ENCODE results near the gene SERAC1.
"Not testable (repeated sequence)": the region's sequence is repeated elsewhere in the genome, so short reads cannot be mapped to it uniquely, and the experiment has no call there.

SERAC1 gene

DNA sequence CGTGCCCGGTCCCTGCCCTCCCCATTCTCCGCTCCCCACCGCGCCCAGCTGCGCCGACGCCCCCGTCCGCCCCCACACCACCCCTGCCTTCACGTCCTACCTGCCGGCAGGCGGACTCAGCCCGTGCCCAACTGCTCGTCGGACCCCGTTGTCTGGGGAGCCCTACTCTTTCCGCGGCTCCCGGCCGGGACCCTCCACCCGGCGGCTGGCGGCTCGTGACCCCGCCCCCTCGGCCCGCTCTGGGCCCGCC lies at the start of gene SERAC1:
TSS of gene SERAC1 (minus strand) at position 223 of the 250 bp plus-strand sequence. CDS start 9,899 bp downstream, outside the sequence.
- DNase-seq (ENCODE audit: low read depth in 4 of 4, low spot score in 1 of 4): no peak

DNA sequence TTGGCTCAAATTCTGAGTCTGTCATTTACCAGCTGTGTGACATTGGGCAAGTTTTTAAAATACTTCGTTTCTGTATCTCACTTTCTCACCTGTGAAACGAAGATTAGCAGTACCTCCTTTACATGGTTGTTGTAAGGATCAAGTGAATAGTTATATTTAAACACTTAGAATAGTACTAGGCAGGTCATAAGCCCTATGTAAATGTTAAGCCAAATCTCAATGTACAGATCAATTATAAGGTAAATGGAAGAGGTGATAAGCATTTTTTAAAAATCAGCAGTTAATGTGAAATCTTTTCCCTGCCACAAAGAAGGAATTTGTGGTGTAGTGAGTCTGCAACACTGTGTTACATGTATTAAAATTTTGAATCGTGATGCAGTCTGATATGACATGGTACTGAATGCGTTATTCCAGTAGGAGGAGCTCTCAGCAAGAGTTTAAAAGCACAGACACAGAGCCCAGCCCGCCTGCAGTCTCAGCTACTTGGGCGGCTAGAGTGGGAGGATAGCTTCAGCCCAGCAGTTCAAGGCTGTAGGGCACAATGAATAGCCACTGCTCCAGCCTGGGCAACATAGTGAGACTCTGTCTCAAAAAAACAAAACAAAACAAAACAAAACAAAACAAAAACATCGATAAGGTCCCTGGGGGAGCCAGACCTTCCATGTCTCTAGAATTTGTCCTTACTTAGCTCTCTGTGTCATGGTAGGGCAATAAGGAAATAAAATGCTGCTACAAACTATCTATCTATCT lies 46.0 kb upstream of the SERAC1 start:
- DNase-seq (ENCODE audit: low read depth in 4 of 4, low spot score in 1 of 4): peak in 1 of 4 experiments; percentile 33

DNA sequence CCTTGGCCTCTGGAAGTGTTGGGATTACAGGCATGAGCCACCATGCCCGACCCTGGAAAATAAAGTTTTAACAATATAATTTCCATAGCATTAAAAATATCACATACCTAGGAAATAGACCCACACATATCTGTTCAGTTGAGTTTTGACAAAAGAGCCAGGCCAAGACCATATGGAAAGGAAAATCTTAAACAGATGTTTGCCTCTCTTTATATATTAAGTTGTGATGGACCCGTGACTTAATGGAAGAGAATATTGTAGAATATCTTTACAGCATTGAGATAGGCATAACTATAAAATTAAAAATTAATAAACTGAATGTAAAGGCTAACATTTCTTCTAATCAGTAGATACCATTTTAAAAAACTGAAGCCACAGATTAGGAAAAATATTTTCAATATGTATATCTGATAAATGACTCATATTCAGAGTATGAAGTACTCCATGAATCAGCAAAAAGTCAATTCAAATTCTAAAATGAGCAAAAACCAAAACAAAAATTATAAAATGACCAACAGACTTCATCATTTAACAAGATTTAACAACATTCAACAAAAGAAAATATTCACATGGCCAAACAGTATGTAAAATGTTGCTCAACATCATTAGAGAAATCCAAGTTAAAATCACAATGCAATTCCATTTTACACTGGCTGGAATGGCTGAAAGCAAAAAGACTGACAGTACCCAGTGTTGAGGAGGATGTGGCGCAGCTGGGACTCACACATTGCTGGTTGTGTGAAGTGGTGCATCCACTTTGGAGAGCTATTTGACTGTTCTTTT lies 43.4 kb upstream of the SERAC1 start:
- DNase-seq (ENCODE audit: low read depth in 4 of 4, low spot score in 1 of 4): no peak

DNA sequence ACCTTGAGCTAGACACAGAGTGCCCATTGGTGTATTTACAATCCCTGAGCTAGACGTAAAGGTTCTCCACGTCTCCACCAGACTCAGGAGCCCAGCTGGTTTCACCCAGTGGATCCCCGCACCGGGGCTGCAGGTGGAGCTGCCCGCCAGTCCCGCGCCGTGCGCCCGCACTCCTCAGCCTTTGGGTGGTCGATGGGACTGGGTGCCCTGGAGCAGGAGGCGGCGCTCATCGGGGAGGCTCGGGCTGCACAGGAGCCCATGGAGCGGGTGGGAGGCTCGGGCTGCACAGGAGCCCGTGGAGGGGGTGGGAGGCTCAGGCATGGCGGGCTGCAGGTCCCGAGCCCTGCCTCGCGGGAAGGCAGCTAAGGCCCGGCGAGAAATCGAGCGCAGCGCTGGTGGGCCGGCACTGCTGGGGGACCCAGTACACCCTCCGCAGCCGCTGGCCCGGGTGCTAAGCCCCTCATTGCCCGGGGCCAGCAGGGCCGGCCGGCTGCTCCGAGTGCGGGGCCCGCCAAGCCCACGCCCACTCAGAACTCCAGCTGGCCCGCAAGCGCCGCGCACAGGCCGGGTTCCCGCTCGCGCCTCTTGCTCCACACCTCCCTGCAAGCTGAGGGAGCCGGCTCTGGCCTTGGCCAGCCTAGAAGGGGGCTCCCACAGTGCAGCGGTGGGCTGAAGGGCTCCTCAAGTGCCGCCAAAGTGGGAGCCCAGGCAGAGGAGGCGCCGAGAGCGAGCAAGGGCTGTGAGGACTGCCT lies 41.7 kb upstream of the SERAC1 start:
- not testable (repeated sequence) for DNase-seq (ENCODE audit: low read depth in 4 of 4, low spot score in 1 of 4)

DNA sequence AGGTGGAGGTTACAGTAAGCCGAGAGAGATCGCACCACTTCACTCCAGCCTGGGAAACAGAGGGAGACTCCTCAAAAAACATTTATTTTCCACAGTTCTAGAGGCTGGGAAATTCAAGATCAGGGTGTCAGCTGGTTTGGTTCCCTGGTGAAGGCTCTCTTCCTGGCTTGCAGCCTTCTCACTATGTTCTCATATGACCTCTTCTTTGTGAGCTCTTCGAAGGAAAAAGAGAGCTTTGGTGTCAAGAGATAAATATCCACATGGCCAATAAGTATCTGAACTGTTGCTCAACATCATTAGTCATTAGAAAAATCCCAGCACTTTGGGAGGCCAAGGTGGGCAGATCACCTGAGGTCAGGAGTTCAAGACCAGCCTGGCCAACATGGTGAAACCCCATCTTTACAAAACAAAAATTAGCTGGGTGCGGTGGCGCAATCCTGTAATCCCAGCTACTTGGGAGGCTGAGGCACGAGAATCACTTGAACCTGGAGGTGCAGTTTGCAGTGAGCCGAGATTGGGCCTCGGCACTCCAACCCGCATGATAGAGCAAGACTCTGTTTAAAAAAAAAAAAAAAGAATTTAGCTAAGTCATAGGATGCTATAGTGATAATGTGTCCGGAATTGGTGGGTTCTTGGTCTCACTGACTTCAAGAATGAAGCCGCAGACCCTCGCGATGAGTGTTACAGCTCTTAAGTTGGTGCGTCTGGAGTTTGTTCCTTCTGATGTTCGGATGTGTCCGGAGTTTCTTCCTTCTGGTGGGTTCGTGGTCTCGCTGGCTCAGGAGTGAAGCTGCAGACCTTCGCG lies 40.4 kb upstream of the SERAC1 start:
- DNase-seq (ENCODE audit: low read depth in 4 of 4, low spot score in 1 of 4): not testable (repeated sequence)

DNA sequence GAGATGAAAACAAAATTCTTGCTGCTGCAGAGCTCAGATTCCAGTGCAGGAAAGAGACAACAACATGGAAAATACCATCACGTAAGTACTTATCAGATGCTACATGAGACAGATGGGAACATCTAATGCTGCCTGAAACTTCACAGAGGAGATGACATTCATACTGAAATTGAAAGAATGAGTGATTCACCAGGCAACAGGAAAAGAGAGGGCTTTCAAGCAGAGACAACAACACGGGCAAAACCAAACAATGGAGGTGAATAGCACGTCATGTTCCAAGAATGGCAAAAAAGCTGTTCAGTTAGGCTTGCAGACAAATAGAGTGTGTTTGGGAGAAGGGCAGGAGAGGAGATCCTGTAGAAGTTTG lies 39.3 kb upstream of the SERAC1 start:
- DNase-seq (ENCODE audit: low read depth in 4 of 4, low spot score in 1 of 4): no peak

DNA sequence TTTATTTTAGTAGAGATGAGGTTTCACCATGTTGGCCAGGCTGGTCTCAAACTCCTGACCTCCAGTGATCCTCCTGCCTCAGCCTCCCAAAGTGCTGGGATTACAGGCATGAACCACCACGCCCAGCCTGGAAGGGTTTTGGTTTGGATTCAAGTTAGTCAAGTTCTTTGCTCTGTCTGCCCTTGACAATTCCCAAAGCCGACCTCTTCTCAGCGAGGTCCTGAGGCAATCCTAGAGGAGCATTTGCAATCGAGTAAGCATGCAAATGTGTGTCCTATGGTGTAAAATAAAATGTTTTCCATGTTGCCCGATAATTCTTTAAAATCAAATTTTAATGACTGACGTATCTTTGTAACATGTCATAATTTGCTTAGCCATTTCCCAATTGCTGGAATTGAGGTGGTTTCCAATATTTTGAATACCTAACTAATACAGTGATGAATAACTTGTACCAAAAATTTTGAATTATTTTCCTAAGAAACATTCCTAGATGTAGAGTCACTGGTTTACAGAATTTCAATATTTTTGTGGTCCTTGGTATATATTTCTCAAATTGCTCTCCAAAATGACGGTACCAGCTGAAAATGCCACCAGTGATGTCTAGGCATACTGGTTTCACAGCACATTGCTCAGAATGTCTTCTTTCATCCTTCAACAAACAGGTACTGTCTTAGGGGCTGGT lies 38.8 kb upstream of the SERAC1 start:
- no peak for DNase-seq (ENCODE audit: low read depth in 4 of 4, low spot score in 1 of 4)

DNA sequence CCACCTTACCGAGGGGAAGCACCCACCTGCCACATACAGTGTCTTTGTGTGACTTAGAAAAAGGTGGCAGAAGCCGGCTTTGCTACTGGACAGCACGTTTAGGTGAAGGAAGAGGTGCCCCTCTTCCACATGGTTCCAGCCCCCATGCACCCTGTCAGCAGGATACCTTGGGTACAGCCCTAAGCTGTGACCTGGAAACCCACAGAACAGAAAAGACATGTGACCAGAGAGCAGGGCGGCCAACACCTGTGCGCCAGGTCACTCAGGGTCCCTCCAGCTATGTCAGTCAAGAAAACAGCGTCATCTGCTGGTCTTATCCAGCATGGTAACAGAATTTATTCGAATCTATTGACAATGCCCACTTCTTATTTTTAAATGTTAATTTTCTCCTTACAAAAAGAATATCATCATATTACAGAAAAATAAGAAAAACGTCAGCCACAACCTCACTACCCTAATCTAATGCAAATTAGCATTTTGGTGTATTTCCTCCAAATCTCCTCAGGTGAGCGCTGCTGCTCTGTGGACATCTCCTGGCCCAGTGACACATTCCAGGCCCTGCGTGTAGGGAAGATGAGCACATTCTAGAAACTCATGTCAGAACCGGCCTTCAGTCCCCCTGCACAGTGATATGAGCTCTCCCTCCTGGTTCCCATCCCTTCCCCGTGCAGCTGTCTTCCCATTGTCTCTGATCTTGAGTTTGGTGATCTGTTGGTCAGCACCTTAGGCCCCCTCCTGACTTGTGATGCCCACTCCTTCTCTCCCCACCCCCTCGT lies 37.3 kb upstream of the SERAC1 start:
- no peak for DNase-seq (ENCODE audit: low read depth in 4 of 4, low spot score in 1 of 4)

DNA sequence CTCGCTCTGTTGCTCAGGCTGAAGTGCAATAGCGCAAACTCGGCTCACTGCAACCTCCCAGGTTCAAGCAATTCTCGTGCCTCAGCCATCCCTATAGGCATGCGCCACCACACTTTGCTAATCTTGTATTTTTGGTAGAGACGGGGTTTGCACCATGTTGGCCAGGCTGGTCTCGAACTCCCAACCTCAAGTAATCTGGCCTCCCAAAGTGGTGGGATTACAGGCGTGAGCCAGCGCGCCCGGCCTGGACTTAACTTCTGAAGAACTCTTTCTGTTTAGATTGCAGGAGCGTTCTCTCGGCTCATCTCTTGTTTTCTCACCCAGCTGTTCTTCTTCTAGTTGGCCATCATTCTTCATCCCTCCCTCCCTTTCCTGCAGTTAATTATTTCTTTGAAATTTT lies 30.4 kb upstream of the SERAC1 start:
- DNase-seq (ENCODE audit: low read depth in 4 of 4, low spot score in 1 of 4): no peak

DNA sequence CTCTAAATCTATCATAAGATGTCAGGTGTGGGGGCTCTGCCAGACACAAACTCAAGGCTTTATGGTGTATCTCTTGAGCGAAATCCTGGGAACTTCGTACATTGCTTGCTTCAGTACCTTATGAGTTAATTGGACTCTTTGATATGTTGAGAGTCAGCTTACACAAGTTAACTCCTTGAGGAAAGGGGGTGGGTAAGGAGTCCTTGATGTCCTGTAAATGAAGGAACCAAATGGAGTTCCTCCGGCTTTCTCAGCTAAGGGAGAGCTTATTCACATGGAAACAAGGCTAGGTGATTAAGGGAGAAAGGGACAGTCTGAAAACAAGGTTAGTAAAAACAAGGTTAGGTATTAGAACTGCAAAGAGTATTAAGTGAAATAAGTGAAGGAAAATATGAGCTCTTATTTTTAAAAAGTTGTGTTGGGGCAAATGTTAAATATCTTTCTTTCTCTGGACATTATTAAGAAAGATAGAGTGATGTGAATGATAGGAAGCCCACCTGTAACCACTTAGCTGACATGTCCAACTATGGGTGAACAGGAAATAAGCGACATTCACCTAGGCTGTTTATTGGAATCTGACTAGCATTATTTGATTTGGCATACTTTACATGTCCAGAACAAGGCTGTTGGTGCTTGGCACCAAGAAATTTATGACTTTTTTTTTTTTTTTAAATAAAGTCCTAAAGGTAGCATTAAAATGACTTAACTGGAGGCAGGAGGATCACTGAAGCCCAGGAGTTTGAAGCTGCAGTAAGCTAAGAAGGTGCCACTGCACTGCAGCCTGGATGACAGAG lies 26.6 kb upstream of the SERAC1 start:
- no peak for DNase-seq (ENCODE audit: low read depth in 4 of 4, low spot score in 1 of 4)

DNA sequence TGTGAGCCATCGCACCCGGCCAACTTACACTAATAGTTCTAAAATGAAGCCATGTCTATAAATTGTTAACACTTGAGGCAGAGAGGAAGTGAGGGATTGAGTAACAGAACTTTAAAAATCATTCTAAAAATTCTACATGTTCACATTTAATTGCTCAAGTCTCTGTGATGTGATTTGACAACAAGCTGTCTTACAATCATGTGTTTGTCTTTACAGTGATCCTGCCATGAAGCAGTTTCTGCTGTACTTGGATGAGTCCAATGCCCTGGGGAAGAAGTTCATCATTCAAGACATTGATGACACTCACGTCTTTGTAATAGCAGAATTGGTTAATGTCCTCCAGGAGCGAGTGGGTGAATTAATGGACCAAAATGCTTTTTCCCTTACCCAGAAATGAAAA lies 23.7 kb upstream of the SERAC1 start:
- no peak for DNase-seq (ENCODE audit: low read depth in 4 of 4, low spot score in 1 of 4)

DNA sequence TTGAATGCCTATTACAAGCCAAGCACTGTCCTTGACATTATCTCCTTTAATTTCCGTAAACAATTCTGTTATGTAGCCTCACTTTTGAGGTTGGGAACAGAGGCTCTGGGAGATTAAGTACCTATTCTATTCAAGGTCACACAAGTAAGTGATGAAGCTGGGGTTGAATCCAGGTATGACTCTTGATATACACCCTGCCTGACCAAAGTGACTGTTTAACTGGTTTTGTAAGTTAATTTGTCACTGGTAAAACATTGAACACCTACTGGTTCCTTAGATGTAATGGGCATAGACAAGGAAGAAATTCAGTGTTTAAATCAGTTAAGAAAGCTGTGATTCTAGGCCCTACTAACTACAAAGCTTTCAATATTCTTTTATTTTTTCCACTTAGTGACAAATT lies 23.0 kb upstream of the SERAC1 start:
- no peak for DNase-seq (ENCODE audit: low read depth in 4 of 4, low spot score in 1 of 4)

DNA sequence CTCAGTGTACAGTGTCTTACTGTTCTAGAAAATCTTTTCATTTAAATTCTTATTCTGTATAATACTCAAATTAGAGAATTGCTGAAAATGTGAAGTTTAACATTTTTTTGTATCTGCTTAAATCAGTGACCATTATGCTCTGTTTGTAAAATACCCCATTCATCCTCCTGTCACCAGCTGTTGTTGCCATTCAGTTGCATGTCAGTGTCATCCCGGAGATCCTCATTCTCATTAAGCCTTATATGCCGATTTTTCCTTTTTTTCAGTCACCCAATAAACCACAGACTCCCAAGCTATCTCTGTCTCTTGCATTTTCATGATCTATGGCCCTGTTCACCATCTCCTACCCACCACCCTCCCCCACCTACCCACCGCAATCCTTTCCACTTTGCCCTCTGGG lies 20.5 kb upstream of the SERAC1 start:
- no peak for DNase-seq (ENCODE audit: low read depth in 4 of 4, low spot score in 1 of 4)

DNA sequence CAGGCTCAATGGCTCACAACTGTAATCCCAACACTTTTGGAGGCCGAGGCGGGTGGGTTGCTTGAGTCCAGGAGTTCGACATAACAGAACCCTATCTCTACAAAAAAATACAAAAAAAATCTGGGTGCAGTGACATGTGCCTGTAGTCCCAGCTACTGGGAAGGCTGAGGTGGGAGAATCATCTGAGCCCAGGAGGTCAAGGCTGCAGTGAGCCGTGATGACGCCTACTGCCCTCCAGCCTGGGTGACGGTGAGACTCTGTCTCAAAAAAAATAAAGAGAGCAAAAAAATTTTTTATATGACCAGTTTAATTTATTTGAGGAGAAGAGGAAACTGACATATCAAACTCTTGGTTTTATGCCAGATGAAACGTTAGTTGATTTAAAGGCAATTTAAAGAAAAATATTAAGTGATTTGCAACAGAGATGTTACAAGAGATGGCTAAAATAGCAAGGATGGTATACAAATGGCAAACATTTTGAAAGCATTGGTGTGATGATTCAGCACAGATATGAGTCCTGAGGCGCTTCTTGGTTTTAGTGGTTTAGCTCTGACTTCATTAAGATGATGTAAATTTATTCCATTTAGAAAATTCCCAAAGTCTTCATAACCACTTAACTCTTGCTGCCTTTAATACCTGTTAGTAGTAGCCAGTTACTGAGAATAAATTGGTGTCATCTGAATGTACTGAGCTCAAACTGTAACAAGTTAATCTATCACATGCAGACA lies 17.8 kb upstream of the SERAC1 start:
- DNase-seq (ENCODE audit: low read depth in 4 of 4, low spot score in 1 of 4): no peak

DNA sequence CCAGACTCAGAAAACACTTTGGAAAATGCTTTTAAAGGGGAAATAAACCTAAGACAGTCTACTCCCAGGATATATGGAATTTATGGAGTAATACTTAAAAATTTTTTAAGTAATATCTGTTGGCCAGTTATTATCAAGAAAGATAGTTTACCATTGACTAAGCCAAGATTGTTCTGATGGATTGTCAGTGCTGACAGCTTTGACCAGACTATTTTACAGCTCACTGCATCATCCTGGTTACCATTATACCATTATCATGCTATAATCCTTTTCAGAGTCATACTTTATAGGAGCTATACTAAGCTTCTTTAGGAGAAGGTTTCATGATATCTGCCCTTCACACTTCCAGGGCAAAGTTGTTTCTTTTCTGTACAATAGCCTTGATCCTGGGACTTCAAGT lies 16.5 kb upstream of the SERAC1 start:
- no peak for DNase-seq (ENCODE audit: low read depth in 4 of 4, low spot score in 1 of 4)

DNA sequence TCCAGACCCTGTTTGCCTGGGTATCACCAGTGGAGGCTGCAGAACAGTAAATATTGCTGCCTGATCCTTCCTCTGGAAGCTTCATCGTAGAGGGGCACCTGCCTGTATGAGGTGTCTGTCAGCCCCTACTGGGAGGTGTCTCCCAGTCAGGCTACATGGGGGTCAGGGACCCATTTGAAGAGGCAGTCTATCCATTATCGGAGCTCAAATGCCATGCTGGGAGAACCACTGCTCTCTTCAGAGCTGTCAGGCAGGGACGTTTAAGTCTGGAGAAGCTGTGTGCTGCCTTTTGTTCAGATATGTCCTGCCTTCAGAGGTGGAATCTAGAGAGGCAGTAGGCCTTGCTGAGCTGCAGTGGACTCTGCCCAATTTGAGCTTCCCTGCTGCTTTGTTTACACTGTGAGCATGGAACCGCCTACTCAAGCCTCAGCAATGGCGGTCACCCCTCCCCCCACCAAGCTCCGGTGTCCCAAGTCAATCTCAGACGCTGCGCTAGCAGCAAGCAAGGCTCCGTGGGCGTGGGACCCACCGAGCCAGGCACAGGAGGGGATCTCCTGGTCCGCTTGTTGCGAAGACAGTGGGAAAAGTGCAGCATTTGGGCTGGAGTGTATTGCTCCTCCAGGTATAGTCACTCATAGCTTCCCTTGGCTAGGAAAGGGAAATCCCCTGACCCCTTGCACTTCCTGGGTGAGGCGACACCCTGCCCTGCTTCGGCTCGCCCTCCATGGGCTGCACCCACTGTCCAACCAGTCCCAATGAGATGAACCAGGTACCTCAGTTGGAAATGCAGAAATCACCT lies 15.3 kb upstream of the SERAC1 start:
- not testable (repeated sequence) for DNase-seq (ENCODE audit: low read depth in 4 of 4, low spot score in 1 of 4)

DNA sequence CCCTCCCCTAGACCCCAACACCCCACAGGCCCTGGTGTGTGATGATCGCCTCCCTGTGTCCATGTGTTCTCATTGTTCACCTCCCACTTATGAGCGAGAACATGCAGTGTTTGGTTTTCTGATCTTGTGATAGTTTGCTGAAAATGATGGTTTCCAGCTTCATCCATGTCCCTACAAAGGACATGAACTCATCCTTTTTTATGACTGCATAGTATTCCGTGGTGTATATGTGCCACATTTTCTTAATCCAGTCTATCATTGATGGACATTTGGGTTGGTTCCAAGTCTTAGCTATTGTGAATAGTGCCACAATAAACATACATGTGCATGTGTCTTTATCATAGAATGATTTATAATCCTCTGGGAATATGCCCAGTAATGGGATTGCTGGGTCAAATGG lies 9.7 kb upstream of the SERAC1 start:
- DNase-seq (ENCODE audit: low read depth in 4 of 4, low spot score in 1 of 4): not testable (repeated sequence)

DNA sequence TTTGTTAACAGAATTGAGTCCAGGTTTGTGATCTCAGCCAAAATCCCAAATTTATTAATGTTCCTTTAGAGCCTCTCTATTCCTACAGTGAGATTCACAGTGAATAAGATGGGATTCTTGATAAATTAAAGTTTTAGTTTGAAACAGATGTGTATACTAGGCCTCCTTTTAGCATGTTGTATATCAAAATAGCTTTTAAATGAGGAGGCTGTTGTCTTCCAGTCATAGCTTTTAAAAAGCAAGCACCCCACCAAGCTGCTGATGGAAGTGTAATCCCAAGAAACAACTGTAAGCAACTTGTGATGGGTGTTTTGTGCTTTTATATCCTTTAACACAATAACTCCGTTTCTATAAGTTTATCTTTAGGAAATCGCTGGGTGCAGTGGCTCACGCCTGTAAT lies 7.0 kb upstream of the SERAC1 start:
- no peak for DNase-seq (ENCODE audit: low read depth in 4 of 4, low spot score in 1 of 4)

Data from stimulated activated CD4-positive, alpha-beta T cell treated with anti-CD3 and anti-CD28 coated beads, Interleukin-1b, Interleukin-23, amount 100 ng/mL, for 24 hours (primary cell).